Urothelium cell line (cell line): ENCODE measurements around the gene VPS13D.

Experiments
- DNase-seq: peaks from one replicate; pipeline ENCODE4 v3.0.0; 2011; ENCODE audit warnings: low spot score, mixed read lengths
- FAIRE-seq: peaks from 2 replicates; lab custom pipeline; 2011; peaks lifted over from hg19 to GRCh38; lab: Jason Lieb, UNC

The VPS13D gene

DNA sequence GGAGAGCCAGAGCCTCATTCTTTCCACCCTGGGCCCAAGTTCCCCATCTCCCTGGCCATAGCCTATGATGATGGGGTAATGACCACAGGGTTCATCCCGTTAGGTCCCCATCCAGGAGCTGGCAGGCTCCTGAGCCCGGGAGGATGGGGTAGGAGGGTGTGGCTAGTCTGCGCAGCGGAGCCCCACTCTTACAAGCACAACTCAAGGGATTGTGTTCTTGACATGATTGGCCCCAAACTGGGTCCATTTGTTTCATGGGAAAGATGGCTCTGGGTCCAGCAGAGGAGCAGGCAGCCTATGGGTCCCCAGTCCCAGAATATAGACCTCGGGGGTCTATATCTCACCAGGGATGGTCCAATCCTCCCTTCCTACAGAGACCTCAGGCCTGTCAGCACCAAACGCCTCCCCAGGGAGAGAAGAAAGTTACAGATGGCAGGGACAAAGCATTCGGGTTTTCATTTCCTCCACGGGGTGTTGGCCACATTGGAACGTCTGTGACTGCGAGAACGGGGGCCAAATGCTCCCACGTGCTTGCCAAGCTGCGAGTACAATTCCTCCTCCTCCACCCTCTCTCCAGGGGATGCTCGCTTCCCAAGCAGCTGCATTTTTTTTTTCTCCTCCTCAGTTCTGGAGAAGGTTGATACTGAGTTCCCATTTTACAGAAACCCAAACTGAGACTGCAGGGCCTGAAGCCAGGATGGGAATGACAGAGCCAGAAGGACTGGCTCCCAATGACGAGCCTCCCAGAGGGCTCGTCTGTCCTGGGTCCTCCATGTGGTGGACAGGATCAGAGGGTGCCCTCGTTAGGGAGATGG is 317.1 kb downstream of the VPS13D start:
- no peak for DNase-seq
- no peak for FAIRE-seq

DNA sequence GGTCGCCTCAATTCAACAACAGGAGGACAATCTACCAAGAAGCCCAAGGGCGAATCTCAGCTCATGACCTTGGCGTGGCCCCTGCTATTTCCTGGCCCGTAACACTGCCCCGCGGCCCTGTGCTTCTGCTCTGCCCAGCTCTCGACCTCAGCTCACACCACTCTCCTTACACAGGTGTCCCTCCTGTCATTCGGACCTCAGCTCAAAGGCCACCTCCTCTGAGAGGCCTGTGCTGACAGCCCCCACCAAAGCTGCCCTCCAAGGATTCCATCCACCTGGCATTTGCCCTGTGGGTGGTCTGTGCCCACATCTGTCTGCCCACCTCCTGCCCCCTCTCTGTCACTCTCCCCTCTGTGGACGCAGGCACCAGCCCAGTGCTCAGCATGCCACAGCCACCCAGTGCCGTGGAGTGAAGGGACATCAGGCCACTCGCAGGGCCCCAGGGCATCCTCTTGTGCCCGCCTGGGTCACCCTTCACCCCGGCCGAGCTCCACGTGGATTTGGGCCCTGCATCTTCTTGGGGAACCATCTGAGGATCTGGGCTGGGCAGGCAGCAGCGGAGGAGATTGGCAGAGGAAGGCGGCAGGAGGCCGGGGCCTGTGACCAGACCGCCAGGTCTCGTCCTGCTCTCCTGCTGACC is 317.9 kb downstream of the VPS13D start:
- no peak for DNase-seq
- no peak for FAIRE-seq

DNA sequence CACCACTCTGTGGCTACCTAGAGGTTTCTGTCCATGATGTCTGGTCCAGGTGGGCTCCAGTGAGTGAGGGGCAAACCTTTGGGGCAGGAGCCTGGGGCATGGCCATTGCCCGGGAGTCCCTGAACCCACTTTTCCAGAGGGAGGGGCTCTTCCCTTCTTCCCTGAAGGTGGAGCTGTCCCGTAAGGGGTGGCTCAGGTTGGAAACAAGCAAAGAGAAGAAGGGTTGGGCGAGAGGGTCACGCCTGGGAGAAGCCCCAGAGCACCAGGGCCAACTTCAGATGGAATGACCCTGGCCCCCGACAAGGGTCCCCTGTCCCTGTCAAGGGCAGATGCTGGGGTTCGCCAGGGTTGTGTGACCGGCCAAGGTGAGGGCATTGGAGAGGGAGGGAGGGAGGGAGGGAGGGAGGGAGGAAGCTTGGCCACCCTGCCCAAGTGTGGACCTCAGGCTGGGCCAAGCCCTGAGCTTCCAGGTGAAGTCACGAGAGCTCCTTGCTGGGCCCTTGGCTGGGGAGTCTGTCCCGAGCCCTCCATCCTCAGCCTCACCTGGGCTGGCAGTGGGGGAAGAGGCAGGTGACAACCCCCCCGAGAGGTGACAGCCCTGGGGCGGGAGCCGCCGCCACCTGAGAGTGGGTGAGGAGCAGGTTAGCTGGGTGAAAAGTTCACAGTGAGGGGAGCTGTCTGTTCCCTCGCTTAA is 318.6 kb downstream of the VPS13D start:
- DNase-seq (no peak), FAIRE-seq (no peak)

DNA sequence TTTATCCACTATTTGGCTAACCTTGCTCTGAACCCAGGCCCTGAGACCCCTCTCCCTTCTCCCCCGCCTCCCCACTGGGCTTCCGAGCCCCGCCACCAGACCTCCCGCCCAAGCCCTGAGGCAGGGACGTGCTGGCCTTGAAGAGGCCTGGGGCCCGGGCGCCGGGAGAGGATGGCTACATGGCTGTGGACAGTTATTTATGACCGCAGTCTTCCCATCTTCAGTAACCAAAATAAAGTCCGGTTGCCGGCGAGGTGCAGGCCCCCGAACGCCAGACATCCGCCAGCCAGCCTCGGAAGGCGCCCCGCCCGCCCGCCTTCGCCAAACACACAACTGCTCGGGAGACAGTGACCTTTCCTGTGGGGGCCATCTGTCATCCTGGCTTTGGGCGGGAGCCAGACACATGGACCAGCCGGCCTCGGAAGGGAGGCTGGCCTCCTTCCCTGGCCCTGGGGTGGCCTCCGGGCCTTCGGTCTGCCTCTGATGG is 319.2 kb downstream of the VPS13D start:
- no peak for FAIRE-seq

DNA sequence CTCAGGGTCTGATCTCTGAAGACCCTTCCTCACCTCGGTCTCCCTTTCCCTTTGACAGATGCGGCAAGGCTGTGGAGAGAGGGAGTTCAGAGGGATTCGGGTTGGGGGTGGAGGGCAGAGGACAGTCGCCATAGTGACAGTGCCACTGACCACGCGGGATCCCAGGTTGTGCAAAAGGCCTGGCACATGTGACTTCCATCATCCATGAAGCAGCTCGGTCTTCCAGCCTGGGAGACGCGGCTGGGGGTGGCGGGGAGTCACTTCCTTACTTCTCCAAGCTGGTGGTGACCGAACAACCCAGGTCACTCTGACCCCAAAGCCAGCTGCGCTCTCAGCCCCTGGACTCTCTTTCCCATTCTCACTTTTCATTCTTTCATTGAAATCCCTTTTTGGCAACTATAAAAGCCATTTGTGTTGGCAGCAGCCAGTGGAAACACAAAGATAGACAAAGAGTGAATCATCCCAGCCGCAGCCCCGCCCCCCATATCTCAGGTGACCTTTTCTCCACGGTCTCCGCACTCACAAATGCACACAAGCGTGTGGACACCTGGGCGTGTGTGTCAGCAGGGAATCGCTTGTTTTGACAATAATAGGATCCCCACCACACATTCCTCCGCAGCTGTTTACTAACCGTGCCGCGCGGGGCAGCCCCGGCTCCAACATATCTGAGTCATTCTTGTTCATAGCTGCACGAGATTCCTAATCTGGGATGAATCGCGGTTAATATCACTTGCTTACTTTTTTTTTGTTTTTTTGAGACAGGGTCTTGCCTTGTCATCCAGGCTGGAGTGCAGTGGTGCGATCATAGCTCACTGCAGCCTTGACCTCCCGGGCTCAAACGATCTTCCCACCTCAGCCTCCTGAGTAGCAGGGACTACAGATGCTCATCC is 319.9 kb downstream of the VPS13D start:
- peak; percentile 62 for FAIRE-seq
- peak; percentile 93 for DNase-seq

More for the DNA sequence above, 319.2 kb downstream of the VPS13D start:
- DNase-seq, result no peak

DNA sequence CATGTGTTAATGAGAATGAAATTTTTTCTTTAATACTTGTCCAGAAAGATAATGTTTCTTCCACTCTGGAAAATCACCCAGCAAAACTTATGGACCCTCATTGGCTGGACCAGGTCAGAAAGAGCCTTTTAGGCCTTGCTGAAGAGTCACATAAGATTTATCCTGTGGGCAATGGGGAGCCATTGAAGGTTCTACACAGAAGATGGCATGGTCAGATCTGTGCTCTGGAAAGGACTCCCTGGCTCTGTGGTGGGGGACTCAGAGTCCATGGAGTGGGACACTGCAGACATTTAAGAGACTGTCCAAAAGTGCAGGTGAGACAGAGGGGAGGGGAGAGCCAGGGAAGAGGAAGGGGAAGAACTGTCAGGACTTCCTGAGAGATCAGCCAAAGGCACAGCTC is 321.8 kb downstream of the VPS13D start:
- FAIRE-seq (no peak), DNase-seq (no peak)

DNA sequence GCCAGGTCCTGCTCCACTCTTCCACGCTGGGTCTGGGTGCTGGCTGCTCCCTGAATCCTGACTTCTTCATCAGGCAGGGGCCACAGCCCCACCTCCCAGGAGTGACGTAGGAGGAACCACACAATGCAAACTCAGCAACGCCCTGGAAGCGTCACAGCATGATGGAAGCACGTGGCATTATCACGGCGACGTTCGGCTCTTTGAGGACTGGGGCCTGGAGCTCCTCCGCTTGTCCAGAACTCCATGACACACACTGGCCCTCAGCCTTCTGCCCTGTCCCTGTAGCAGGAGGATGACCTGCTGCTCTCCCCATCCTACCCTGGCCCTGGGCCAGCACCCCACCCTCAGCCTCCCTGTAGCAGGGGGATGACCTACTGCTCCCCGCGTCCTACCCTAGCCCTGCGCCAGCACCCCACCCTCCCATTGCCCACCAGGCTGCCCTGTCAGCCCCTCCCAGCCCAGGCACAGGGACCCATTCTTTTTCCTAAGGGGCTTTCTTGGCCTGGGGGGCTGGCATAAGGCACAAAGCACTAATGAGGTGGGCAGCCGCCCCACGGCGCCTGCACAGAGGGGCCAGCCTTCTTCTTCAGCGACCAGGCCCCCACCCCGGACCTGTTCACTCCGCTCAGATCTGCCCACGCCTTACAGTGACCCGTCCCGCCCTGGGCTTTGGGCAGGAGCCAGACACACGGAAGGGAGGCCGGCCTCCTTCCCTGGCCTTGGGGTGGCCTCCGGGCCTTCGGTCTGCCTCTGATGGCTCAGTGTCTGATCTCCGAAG is 322.5 kb downstream of the VPS13D start:
- no peak for DNase-seq
- no peak for FAIRE-seq

DNA sequence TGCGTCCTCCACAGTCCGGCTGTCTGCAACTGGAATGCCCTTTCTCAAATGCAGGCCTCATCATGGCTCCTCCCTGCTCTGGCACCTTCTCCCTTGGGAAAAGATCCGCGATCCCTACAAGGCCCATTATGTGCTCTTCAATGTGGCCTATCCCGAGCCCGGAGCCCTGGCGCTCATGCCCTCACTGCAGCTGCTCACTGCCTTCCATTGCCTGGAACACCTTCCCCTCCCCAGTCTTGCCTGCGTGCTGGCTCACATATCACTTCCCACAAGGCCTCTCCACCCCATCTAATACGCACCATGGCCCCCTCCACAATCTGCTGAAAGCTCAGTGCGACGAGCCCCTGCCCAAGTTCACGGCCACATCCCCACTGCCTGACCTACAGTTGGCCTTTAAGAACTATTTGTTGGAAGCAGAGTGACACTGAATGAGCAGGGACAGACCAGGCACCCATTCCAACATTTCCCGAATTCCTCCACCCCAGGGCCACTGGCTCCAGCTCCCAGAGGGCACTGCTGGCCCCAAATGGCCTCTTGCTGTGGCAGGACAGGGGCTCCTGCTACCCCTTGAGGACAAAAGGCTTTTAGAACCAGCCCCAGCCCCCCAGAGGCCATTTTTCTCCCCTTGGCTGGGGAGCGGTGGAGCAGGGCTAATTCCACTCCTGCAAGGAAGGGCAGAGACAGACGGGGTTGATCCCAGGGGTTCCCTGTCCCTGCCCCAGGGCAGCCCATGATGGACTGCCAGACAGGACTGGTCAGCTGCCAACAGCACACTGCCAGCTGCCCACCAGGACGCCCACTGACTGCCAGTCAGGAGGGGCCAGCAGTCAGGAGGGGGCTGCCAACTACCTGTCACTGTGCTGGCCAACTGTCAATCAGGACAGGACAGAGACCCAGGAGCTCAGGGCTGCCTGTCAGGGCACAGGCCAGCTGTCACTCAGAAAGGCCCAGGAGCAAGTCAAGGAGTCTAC is 323.4 kb downstream of the VPS13D start:
- DNase-seq (no peak), FAIRE-seq (no peak)

DNA sequence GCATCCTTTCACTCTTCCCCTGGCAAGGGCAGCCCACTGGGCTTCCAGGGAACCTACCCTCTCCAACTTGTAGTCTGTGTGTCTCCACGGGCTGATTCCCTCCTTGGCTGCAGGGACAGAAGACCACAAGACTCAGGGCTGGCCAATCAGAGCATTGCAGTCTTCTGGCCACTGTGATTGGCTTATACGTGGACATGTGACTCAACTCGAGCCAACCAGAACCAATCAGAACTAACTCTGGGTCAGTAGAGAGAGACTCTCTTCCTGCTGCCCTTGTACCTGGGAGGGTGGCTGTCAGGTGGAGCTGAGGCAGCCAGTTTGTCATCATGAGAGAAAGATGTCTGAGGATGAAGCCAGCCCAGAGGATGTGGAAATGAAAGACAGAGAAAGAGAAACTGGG is 324.1 kb downstream of the VPS13D start:
- no peak for DNase-seq
- FAIRE-seq, result no peak

DNA sequence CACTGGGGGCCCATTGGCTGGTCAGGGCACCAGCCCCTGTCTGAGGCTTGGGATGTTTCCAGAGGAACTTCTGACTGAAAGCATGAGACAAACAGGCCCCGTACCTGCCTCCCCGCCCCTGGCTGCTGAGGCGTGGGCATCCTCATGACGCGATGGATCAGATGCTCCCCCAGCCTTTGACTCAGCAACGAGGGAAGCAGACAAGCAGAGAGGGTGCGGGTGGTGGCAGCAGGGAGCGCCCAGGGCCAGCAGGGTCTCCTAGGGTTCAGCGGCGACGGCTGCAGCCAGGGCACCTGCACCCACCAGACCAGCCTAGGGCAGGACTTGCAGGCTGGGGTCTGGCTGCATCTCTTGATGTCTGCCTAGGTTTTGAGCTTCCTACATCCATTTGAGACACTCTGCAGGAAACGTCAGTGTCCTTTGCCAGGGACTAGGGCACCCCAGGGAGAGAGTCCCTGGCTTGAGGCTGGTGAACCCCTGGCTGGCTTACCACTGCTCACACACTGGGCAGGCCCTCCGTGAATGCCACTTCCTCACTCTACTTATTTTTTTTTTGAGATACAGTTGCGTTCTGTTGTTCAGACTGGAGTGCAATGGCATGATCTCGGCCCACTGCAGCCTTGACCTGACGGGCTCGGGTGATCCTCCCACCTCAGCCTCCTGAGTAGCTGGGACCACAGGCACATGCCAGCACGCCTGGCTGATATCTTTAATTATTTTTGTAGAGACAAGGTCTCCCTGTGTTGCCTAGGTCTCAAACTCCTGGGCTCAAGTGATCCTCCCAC is 324.9 kb downstream of the VPS13D start:
- no peak for FAIRE-seq
- DNase-seq, result no peak

DNA sequence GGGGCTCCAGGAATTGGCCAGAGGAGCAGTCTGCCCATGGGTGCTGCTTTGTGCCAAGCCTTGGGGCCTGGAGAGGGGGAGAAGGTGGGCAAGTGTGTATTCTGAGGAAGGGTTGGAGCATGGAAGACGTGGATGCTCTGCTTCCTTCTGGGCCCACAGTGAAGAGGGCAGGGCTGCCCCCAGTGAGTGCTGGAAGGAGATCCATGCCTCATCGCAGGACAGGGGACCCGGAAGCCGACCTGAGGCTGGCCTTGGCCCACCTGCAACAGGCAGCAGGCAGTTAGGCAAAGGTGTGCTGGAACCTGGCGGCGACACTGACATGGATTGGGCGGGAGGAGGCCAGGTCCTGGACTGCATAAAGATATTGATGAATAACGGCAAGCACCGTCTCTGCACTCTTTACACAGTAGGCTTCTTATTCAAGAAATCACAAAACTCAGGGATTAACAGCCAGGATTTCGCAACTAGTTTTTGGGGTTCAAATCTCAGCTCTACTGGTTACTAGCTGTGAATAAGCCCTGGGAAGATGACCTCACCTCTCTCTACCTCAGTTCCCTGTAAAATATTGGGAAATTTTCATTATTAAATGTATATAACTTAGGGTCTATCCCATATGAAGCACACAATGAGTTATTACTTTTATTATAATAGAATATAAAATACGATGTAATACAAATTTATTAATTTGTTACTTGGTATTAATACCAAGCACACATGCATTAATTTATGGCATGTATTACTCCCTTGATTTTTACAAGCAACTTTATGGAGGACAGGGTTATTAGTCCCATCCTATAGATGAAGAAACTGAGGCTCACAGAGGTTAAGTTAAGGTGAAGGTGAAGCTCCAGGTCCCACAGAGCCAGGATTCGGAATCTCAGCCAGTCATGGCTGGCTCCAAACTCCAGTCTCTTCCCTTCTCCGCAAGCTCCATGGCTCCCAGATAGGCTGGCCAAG is 325.9 kb downstream of the VPS13D start:
- FAIRE-seq (no peak), DNase-seq (no peak)

DNA sequence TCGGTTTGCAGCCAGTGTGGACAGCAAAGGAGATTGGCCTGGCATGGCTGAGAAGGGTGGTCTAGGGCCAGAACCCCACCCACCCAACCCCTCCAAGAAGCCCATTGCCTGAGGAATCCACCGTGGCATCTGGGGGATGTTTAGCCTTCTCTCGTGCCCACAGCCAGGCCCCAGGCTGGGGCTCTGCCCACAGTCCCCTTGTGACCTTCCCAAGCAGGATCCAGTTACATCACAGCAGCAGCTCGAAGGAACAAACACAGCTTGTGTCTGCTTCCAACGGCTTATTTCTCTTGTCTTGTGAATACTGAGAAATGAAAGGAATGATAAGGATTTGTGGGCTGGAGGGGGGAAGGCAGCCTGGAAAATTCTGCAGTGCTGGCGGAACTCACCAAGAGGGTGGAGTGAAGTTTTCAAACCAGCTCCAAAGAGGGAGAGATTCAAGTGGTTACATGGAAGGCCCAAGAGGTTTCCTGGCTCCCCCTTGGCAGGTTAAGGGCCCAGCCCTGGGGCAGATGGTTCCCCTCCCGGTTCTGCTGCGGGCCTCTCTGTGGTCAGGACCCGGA is 326.6 kb downstream of the VPS13D start:
- no peak for FAIRE-seq
- DNase-seq, result peak; percentile 75

DNA sequence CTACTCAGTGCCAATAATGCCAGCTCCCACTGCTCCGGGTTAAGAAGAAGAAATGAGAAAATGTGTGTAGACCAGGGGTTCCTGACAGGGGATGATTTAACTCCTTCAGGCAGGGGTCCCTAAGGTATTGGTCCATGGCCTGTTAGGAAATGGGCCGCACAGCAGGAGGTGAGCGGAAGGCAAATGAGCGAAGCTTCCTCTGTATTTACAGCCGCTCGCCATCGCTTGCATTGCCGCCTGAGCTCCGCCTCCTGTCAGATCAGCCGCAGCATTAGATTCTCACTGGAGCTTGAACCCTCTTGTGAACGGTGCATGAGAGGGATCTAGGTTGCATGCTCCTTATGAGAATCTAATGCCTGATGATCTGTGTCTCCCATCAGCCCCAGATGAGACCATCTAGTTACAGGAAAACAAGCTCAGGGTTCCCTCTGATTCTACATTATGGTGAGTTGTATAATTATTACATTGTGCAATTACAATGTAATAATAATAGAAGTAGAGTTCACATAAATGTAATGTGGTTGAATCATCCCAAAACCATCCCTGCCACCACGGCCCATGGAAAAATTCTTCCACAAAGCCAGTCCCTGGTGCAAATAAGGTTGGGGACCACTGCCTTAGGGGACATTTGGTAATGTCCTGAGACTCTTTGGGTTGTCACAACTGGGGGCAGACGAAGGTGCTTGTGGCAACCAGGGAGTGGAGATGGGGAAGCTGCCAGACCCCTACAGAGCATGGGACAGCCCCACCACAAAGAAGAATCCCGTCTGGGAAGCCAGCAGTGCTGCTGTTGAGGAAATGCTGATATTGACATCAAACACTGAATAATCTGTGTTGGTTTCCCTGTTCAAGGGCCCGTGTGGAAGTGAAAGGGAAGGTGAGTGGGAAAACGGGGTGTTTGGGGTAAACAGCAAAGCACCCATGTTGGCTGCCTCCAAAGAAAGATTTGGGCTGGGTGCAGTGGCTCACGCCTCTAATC is 327.4 kb downstream of the VPS13D start:
- no peak for FAIRE-seq
- no peak for DNase-seq

DNA sequence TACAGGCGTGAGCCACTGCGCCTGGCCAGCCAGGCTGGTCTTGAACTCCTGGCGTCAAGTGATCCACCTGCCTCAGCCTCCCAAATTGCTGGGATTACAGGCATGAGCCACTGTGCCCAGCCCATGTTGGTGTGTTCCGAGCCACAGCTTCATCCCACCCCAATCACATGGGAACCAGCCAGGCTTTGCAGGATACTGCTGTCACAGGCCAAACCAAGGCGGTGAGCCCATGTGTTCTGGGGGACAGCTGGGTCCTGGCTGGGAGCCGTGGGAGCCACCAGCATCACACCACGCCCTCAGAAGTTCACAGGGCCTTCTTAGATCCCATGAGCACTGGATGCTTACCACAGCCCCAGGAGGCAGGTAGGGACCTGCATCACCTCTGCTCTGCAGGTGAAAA is 331.3 kb downstream of the VPS13D start:
- no peak for DNase-seq
- FAIRE-seq, result no peak
